HepG2 (cell line): ENCODE results near the gene CDC37. TPM values are rescaled to one million over a fixed set of nuclear protein-coding genes. Genes with fewer than 3 reads are reported as not detected.

ENCODE experiments used
- ATAC-seq: fragments of 200-7000 bp; cut with Tn5 transposase; 3 replicates; pipeline ENCODE4 v1.9.1; 2020; ENCODE audit warnings: mild to moderate bottlenecking, moderate library complexity
- BruUV-seq: library from RNA; stranded (reverse); fragments of 400-500 nt; replicated peaks from 2 replicates; lab custom pipeline; 2021; lab: Mats Ljungman, UMichigan
- CTCF ChIA-PET: fragments of 300-600 bp; formaldehyde crosslinking; extraction: SDS; loops from one replicate; lab custom pipeline; 2021; ENCODE audit warnings: low total read pairs, inconsistent platforms, low intra/inter-chr PET ratio; lab: Yijun Ruan, JAX
- POLR2A ChIA-PET: fragments of 350-600 bp; sonication (Branson Sonifier 250); formaldehyde crosslinking; loops from one replicate; lab custom pipeline; 2020; ENCODE audit warnings: antibody characterized with exemption, inconsistent platforms; lab: Yijun Ruan, JAX
- DNase-seq: peaks from one replicate; pipeline ENCODE4 v3.0.0-alpha.2; 2015; ENCODE audit warnings: low spot score
- FAIRE-seq: peaks from 3 replicates; lab custom pipeline; 2011; peaks lifted over from hg19 to GRCh38; lab: Jason Lieb, UNC
- H2AFZ ChIP-seq: one replicate; pipeline ENCODE4 v1.6.1; 2011; ENCODE audit warnings: low read length, inconsistent platforms
- H3K27ac ChIP-seq: fragments of 300-600 bp; 3 replicates; pipeline ENCODE4 v1.8.0; 2011; ENCODE audit warnings: mixed run types, mild to moderate bottlenecking, mixed read lengths, low read length, inconsistent platforms; ENCODE audit not compliant: insufficient read depth; ENCODE audit errors: extremely low read length
- H3K27me3 ChIP-seq, 2 experiments: fragments of 200-600 bp in 1 of 2; 2 replicates in 1 of 2; 3 replicates in 1 of 2; pipeline versions ENCODE4 v1.6.0 to v1.8.0; 2011; ENCODE audit warnings: low read length in 2 of 2, mild to moderate bottlenecking in 2 of 2, moderate library complexity in 2 of 2, inconsistent platforms in 1 of 2; ENCODE audit not compliant: insufficient read depth in 2 of 2, control insufficient read depth in 1 of 2
- H3K36me3 ChIP-seq, 2 experiments: fragments of 200-600 bp in 1 of 2; replicated peaks in 1 of 2; 2 replicates in 1 of 2; 3 replicates in 1 of 2; pipeline versions ENCODE4 v1.5.1 to v1.8.0; 2011; ENCODE audit warnings: low read length in 2 of 2, inconsistent platforms in 1 of 2; ENCODE audit not compliant: insufficient read depth in 2 of 2, control insufficient read depth in 1 of 2
- H3K4me1 ChIP-seq: 2 replicates; pipeline ENCODE4 v1.5.1; 2012; ENCODE audit warnings: low read length, inconsistent platforms; ENCODE audit not compliant: insufficient read depth
- H3K4me2 ChIP-seq: 2 replicates; pipeline ENCODE4 v1.6.0; 2011; ENCODE audit warnings: low read depth, low read length, inconsistent platforms
- H3K4me3 ChIP-seq, 3 experiments: fragments of 200-600 bp in 1 of 3; sonication (generic), shearing (Covaris generic) in 1 of 3; replicated peaks in 1 of 3; 2 replicates each; pipeline ENCODE4 v1.5.1; 2011 to 2016; ENCODE audit warnings: low read length in 3 of 3, inconsistent platforms in 2 of 3, low read depth in 2 of 3, mild to moderate bottlenecking in 2 of 3, control low read depth in 1 of 3, mixed read lengths in 1 of 3; ENCODE audit not compliant: insufficient read depth in 1 of 3
- H3K79me2 ChIP-seq: one replicate; pipeline ENCODE4 v1.6.1; 2011; ENCODE audit warnings: low read length, inconsistent platforms; ENCODE audit not compliant: insufficient read depth
- H3K9ac ChIP-seq: 2 replicates; pipeline ENCODE4 v1.6.0; 2011; ENCODE audit warnings: mild to moderate bottlenecking, low read depth, low read length, inconsistent platforms; ENCODE audit not compliant: insufficient read depth
- H3K9me3 ChIP-seq: 2 replicates; pipeline ENCODE4 v1.5.1; 2012; ENCODE audit warnings: mild to moderate bottlenecking, low read length
- H4K20me1 ChIP-seq: 2 replicates; pipeline ENCODE4 v1.6.0; 2011; ENCODE audit warnings: inconsistent platforms, mild to moderate bottlenecking, low read length, moderate library complexity; ENCODE audit not compliant: insufficient read depth
- CREB1 ChIP-seq, 2 experiments: fragments of 450-650 bp in 1 of 2; IDR thresholded peaks; 2 replicates each; pipeline ENCODE4 v1.6.1; 2016 to 2017; ENCODE audit warnings: control low read depth in 1 of 2, mild to moderate bottlenecking in 1 of 2, missing compliant biosample characterization in 1 of 2, missing genetic modification characterization in 1 of 2
- DR1 ChIP-seq: sonication (generic); formaldehyde crosslinking; IDR thresholded peaks from 2 replicates; pipeline ENCODE4 v1.8.0; 2021; ENCODE audit warnings: mild to moderate bottlenecking, missing genetic modification reagents, inconsistent platforms
- HDAC1 ChIP-seq: sonication (generic); formaldehyde crosslinking; IDR thresholded peaks from 2 replicates; pipeline ENCODE4 v1.5.1; 2020; ENCODE audit warnings: mild to moderate bottlenecking, missing genetic modification reagents
- NFIB ChIP-seq: sonication (generic); formaldehyde crosslinking; IDR thresholded peaks from 2 replicates; pipeline ENCODE4 v1.9.0; 2021; ENCODE audit warnings: missing genetic modification reagents, mild to moderate bottlenecking, borderline replicate concordance
- NR3C1 ChIP-seq: sonication (generic); formaldehyde crosslinking; IDR thresholded peaks from 2 replicates; pipeline ENCODE4 v1.4.0; 2020; ENCODE audit warnings: missing genetic modification reagents
- SALL2 ChIP-seq: sonication (generic); formaldehyde crosslinking; IDR thresholded peaks from 2 replicates; pipeline ENCODE4 v1.8.1; 2023; ENCODE audit warnings: mild to moderate bottlenecking, missing genetic modification reagents, inconsistent platforms
- YEATS4 ChIP-seq: sonication (generic); formaldehyde crosslinking; IDR thresholded peaks from 2 replicates; pipeline ENCODE4 v1.4.0; 2020; ENCODE audit warnings: missing genetic modification reagents, borderline replicate concordance
- ZBTB8A ChIP-seq: sonication (generic); formaldehyde crosslinking; IDR thresholded peaks from 2 replicates; pipeline ENCODE4 v1.4.0; 2020; ENCODE audit warnings: mild to moderate bottlenecking, low read depth, missing genetic modification reagents, borderline replicate concordance
- ZMYM2 ChIP-seq: sonication (generic); formaldehyde crosslinking; IDR thresholded peaks from 2 replicates; pipeline ENCODE4 v1.8.0; 2022; ENCODE audit warnings: mild to moderate bottlenecking, missing genetic modification reagents
- ZNF296 ChIP-seq: sonication (generic); formaldehyde crosslinking; conservative IDR thresholded peaks from 2 replicates; pipeline ENCODE4 v1.5.0; 2020; ENCODE audit warnings: mild to moderate bottlenecking, missing genetic modification reagents
- ZNF496 ChIP-seq: sonication (generic); formaldehyde crosslinking; IDR thresholded peaks from 2 replicates; pipeline ENCODE4 v1.8.1; 2023; ENCODE audit warnings: mild to moderate bottlenecking, moderate library complexity, missing genetic modification reagents; ENCODE audit not compliant: insufficient replicate concordance
- ZNF703 ChIP-seq: sonication (generic); formaldehyde crosslinking; IDR thresholded peaks from 2 replicates; pipeline ENCODE4 v1.5.1; 2020; ENCODE audit warnings: missing genetic modification reagents, mild to moderate bottlenecking, moderate library complexity, borderline replicate concordance
- ZNF772 ChIP-seq: sonication (generic); formaldehyde crosslinking; IDR thresholded peaks from 2 replicates; pipeline ENCODE4 v1.5.0; 2020; ENCODE audit warnings: mild to moderate bottlenecking, missing genetic modification reagents
- ZNF891 ChIP-seq: sonication (generic); formaldehyde crosslinking; IDR thresholded peaks from 2 replicates; pipeline ENCODE4 v1.5.0; 2020; ENCODE audit warnings: mild to moderate bottlenecking, missing genetic modification reagents
- WGBS: methylation state at CpG from one replicate; pipeline ENCODE4 v1.1.6; 2017; ENCODE audit warnings: low lambda C conversion rate; 5-methylcytosine and 5-hydroxymethylcytosine counted together
- in situ Hi-C: cut with HindIII; loops from 2 replicates; pipeline ENCODE4 v1.10.0; 2017; ENCODE audit warnings: low pct_unique_long_range_greater_than_20kb; ENCODE audit not compliant: extremely low pct_ligation_motif_present
- intact Hi-C: fragments of 100-400 bp; cut with micrococcal nuclease; formaldehyde crosslinking; loops from one replicate; pipeline ENCODE4 v1.10.0; 2022; ENCODE audit not compliant: unreplicated experiment
- polyA plus RNA-seq, 8 experiments: library from polyadenylated mRNA; depleted of rRNA in 3 of 8; stranded (reverse) in 7 of 8; unstranded in 1 of 8; fragments of >200 nt; fragmentation: Illumina TruSeq in 4 of 8; extraction: Trizol in 4 of 8; gene quantifications; 2 replicates each; pipeline versions ENCODE4 v1.2.1 to v1.2.3, GENCODE V29; 2011 to 2016; ENCODE audit warnings: low read depth in 4 of 8, missing spikeins in 1 of 8, mixed read lengths in 1 of 8; ENCODE audit not compliant: insufficient read depth in 1 of 8
- total RNA-seq, 5 experiments: library from RNA; depleted of rRNA; stranded (reverse); fragments of >200 nt; fragmentation: Illumina TruSeq; extraction: Trizol; gene quantifications; 2 replicates each; pipeline ENCODE4 v1.2.3, GENCODE V29; 2016; ENCODE audit warnings: low read depth in 1 of 5
- TF ChIP-seq, protein P1 (sequence below): sonication (generic); formaldehyde crosslinking; IDR thresholded peaks from 2 replicates; pipeline ENCODE4 v1.4.0; 2020; ENCODE audit warnings: missing genetic modification reagents, borderline replicate concordance
- TF ChIP-seq, protein P2 (sequence below): fragments of 450-650 bp; IDR thresholded peaks from 2 replicates; pipeline ENCODE4 v1.6.1; 2017; ENCODE audit warnings: mild to moderate bottlenecking

Gene CDC37
- total and polyA plus RNA-seq, 2 of the 13 experiments (the other 11 are each of a cell fraction or from before 2014, with no cell fraction given) = 158 to 177 TPM

DNA sequence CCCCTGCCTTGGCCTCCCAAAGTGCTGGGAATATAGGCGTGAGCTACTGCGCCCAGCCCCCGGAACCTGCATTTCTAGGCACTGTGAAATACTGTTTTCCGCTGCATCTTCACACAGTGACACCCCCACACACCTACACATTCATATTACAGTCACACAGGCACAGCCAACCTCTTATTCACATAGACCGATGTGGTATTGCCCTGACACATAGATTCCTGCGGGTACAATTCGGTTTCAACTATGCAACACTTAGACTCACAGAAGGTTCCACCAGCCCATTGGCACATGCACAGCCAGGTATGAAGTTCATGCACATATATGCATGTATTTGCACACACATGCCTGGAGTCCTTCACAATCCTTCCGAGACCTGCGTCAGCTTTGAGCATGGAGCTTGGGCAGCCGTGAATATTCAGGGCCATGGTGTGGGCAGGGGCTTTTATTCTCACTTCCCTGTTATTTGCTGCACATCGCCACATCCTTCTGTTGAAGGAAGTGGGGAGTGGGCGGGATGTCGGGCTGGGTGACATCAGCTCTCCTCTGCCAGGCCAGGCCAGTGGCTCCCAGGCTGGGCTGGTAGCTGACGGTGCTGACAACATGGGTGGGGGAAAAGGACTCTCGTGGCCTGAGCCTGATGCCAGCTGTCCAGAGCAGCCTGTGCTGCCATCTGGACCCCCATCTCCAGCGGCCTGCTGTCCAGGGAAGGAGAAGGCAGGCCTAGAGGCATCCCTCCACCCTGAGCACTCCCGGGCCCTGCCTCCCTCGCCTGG is 5.4 kb upstream of the CDC37 start:
- Histone ChIP-seq H4K20me1 (no peaks in the 10 kb centered on the region), H3K27ac (no peak overlapping the region), H3K79me2 (no peaks in the 10 kb centered on the region), H3K4me3 (peak overlapping the region in 1 of 3 experiments; percentile 3; a peak in 1 of 6 replicates), H3K4me2 (peak overlapping the region; percentile 11; the same call in 1 of the 2 replicates), H2AFZ (no peak overlapping the region), H3K36me3 (no peaks in the 10 kb centered on the region), H3K4me1 (peaks cover 7% of the 10 kb centered on the region), H3K9me3 (no peaks in the 10 kb centered on the region), H3K9ac (no peak overlapping the region), H3K27me3 (peaks cover 4 to 40% of the 10 kb centered on the region in 2 experiments; a peak in 4 of 5 replicates)
- BruUV-seq = no TSS peak
- no peak for DNase-seq
- ChIA-PET POLR2A (interaction anchor here (0.7 kb wide), 1 partner anchor 138 kb away, joined by 3 read pairs; no protein-coding TSS in a partner anchor), CTCF (no interaction called here)
- intact Hi-C loops = no loop called here
- ATAC-seq = 0 out of 3 replicates have a peak, but pooled peaks have one; percentile 7
- WGBS = 21% methylated on average over 12 of the region's 18 CpGs
- in situ Hi-C loops = no loop called here
- no peak for FAIRE-seq
- TF ChIP-seq, protein P1, sequence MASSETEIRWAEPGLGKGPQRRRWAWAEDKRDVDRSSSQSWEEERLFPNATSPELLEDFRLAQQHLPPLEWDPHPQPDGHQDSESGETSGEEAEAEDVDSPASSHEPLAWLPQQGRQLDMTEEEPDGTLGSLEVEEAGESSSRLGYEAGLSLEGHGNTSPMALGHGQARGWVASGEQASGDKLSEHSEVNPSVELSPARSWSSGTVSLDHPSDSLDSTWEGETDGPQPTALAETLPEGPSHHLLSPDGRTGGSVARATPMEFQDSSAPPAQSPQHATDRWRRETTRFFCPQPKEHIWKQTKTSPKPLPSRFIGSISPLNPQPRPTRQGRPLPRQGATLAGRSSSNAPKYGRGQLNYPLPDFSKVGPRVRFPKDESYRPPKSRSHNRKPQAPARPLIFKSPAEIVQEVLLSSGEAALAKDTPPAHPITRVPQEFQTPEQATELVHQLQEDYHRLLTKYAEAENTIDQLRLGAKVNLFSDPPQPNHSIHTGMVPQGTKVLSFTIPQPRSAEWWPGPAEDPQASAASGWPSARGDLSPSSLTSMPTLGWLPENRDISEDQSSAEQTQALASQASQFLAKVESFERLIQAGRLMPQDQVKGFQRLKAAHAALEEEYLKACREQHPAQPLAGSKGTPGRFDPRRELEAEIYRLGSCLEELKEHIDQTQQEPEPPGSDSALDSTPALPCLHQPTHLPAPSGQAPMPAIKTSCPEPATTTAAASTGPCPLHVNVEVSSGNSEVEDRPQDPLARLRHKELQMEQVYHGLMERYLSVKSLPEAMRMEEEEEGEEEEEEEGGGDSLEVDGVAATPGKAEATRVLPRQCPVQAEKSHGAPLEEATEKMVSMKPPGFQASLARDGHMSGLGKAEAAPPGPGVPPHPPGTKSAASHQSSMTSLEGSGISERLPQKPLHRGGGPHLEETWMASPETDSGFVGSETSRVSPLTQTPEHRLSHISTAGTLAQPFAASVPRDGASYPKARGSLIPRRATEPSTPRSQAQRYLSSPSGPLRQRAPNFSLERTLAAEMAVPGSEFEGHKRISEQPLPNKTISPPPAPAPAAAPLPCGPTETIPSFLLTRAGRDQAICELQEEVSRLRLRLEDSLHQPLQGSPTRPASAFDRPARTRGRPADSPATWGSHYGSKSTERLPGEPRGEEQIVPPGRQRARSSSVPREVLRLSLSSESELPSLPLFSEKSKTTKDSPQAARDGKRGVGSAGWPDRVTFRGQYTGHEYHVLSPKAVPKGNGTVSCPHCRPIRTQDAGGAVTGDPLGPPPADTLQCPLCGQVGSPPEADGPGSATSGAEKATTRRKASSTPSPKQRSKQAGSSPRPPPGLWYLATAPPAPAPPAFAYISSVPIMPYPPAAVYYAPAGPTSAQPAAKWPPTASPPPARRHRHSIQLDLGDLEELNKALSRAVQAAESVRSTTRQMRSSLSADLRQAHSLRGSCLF (CRISPR knock-in tag) = no peak
- no peak for TF ChIP-seq ZMYM2 (CRISPR knock-in tag)
- no peak for TF ChIP-seq NR3C1 (CRISPR knock-in tag)
- no peak for TF ChIP-seq DR1 (CRISPR knock-in tag)
- no peak for TF ChIP-seq NFIB
- TF ChIP-seq CREB1 (IDR thresholded peaks at IDR 0.05) = no peak
- TF ChIP-seq CREB1 (CRISPR knock-in tag; IDR thresholded peaks at IDR 0.05) = no peak
- TF ChIP-seq YEATS4 (CRISPR knock-in tag) = no peak
- TF ChIP-seq ZNF296 (CRISPR knock-in tag) = no peak
- TF ChIP-seq HDAC1 (CRISPR knock-in tag) = no peak
- no peak for TF ChIP-seq ZBTB8A (CRISPR knock-in tag)
- TF ChIP-seq ZNF891 = no peak
- no peak for TF ChIP-seq ZNF772
- no peak for TF ChIP-seq ZNF703 (CRISPR knock-in tag)
- no peak for TF ChIP-seq SALL2 (CRISPR knock-in tag)
- TF ChIP-seq ZNF496 (CRISPR knock-in tag) = no peak
- TF ChIP-seq, protein P2, sequence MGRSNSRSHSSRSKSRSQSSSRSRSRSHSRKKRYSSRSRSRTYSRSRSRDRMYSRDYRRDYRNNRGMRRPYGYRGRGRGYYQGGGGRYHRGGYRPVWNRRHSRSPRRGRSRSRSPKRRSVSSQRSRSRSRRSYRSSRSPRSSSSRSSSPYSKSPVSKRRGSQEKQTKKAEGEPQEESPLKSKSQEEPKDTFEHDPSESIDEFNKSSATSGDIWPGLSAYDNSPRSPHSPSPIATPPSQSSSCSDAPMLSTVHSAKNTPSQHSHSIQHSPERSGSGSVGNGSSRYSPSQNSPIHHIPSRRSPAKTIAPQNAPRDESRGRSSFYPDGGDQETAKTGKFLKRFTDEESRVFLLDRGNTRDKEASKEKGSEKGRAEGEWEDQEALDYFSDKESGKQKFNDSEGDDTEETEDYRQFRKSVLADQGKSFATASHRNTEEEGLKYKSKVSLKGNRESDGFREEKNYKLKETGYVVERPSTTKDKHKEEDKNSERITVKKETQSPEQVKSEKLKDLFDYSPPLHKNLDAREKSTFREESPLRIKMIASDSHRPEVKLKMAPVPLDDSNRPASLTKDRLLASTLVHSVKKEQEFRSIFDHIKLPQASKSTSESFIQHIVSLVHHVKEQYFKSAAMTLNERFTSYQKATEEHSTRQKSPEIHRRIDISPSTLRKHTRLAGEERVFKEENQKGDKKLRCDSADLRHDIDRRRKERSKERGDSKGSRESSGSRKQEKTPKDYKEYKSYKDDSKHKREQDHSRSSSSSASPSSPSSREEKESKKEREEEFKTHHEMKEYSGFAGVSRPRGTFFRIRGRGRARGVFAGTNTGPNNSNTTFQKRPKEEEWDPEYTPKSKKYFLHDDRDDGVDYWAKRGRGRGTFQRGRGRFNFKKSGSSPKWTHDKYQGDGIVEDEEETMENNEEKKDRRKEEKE = no peak
